Daoy (cell line): ENCODE measurements around the gene CCZ1. TPM values are rescaled to one million over a fixed set of nuclear protein-coding genes. Genes with fewer than 3 reads are reported as not detected.
"Not testable (repeated sequence)": the region's sequence is repeated elsewhere in the genome, so short reads cannot be mapped to it uniquely, and the experiment has no call there.

Experiments used
- DNase-seq: peaks from one replicate; pipeline ENCODE4 v3.0.0-alpha.2; 2015; ENCODE audit warnings: low read depth
- total RNA-seq: library from RNA; depleted of rRNA; stranded (reverse); fragments of >200 nt; shearing (Covaris generic); gene quantifications from 2 replicates; pipeline ENCODE4 v1.2.3, GENCODE V29; 2014; rRNA removed

CCZ1 gene
- total RNA-seq, 1 experiment from 2014 or later = 101 TPM

GRCh38 chr7:5908835-5909234, 10.3 kb downstream of the CCZ1 start:
- DNase-seq = not testable (repeated sequence)

- not testable (repeated sequence) for DNase-seq
Measured at GRCh38 chr7:5916529-5916928, 18.0 kb downstream of the CCZ1 start.

DNA sequence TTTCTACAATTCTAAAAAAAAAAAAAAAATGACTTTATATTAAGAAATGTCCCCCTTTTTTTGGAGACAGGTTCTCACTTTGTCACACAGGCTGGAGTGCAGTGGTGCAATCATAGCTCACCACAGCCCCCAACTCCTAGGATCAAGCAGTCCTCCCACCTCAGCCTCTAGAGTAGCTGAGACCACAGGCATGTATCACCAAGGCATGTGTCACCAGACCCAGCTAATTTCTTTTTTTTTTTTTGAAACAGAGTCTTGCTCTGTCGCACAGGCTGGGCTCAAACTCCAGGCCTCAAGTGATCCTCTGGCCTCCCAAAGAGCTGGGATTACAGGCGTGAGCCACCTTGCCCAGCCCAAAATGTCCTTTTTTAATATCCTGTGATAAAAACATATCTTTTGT, 25.6 kb downstream of the CCZ1 start:
- DNase-seq = not testable (repeated sequence)

- not testable (repeated sequence) for DNase-seq
Measured at GRCh38 chr7:5924630-5925029, 26.1 kb downstream of the CCZ1 start.

- not testable (repeated sequence) for DNase-seq
Measured at GRCh38 chr7:5926263-5926870, 27.8 kb downstream of the CCZ1 start.

DNA sequence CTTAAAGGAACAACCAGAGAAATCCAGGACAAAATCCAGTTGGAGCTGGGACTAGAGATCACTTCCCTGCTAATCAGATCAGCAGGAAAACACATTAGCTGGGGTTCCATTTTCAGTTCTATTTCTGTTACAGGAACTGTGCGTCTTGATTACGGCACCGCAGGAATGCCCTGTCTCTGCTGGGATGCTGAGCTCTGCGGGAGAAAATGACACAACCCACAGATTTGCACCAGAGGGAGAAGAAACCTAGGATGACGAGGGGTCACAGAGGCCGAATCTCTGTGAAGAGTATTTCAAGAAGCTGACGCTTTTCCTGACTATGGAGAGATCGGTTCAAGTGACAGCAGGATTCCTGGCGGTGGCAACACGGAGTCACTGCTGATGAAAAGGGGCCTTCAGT, 31.8 kb downstream of the CCZ1 start:
- DNase-seq = not testable (repeated sequence)

- not testable (repeated sequence) for DNase-seq
Measured at GRCh38 chr7:5931250-5931649, 32.7 kb downstream of the CCZ1 start.

- peak; percentile 43 for DNase-seq
Measured at GRCh38 chr7:5931905-5932644, 33.5 kb downstream of the CCZ1 start.

- not testable (repeated sequence) for DNase-seq
Measured at GRCh38 chr7:5934945-5935450, 36.5 kb downstream of the CCZ1 start.

DNA sequence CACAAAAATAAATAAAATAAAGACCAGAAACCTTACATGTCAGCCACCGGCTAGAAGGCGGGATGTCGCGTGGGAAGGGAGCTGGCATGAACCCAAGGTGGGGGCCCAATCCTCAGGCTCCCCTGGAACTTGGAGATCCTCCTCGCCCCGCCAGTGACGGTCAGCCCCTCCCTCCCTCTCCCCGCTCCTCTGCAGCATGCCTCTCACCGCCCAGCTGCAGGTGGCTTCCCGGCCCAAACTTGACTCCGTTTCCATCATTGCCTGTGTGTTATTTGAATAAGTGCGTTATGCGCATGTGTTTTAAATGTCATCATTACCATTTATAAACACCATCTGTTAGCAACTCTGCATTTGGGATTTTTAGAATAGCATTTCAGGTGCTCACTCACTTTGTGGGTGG, 64.7 kb downstream of the CCZ1 start:
- DNase-seq = not testable (repeated sequence)

GRCh38 chr7:5963810-5964209, 65.3 kb downstream of the CCZ1 start:
- DNase-seq = not testable (repeated sequence)

GRCh38 chr7:5970347-5970911, 71.9 kb downstream of the CCZ1 start, which contains the start of gene RSPH10B:
RSPH10B (minus strand) TSS chr7:5970689; CDS start chr7:5967116, 3,573 bp downstream.
- DNase-seq = not testable (repeated sequence)

- DNase-seq = not testable (repeated sequence)
Measured at GRCh38 chr7:5973580-5973979, 75.0 kb downstream of the CCZ1 start.

Other genes starting within 250 kb of the CCZ1 start
- 21.1 and 23.4 TPM in 2 replicates for gene RNF216, start 117.1 kb upstream of the CCZ1 start, total RNA-seq
- not detected in 2 replicates for gene OCM, start 17.9 kb upstream of the CCZ1 start, total RNA-seq
- 0.11 and 0.51 TPM in 2 replicates for gene RSPH10B, start 72.0 kb downstream of the CCZ1 start, total RNA-seq
- gene PMS2, start 110.3 kb downstream of the CCZ1 start, total RNA-seq = 12.9 and 17.1 TPM in 2 replicates
- gene AIMP2, start 110.5 kb downstream of the CCZ1 start, total RNA-seq = 124 and 145 TPM in 2 replicates
- gene ANKRD61, start 132.6 kb downstream of the CCZ1 start, total RNA-seq = 0.23 and 0.89 TPM in 2 replicates
- 81.4 and 102 TPM in 2 replicates for gene EIF2AK1, start 160.4 kb downstream of the CCZ1 start, total RNA-seq
- 6.7 and 16.5 TPM in 2 replicates for gene USP42, start 206.2 kb downstream of the CCZ1 start, total RNA-seq